ENCODE data around the gene HOMER3. TPM values are rescaled to one million over a fixed set of nuclear protein-coding genes. Genes with fewer than 3 reads are reported as not detected.

The HOMER3 gene
- total RNA-seq, 1 donor from 2014 or later: 2.3 TPM

DNA sequence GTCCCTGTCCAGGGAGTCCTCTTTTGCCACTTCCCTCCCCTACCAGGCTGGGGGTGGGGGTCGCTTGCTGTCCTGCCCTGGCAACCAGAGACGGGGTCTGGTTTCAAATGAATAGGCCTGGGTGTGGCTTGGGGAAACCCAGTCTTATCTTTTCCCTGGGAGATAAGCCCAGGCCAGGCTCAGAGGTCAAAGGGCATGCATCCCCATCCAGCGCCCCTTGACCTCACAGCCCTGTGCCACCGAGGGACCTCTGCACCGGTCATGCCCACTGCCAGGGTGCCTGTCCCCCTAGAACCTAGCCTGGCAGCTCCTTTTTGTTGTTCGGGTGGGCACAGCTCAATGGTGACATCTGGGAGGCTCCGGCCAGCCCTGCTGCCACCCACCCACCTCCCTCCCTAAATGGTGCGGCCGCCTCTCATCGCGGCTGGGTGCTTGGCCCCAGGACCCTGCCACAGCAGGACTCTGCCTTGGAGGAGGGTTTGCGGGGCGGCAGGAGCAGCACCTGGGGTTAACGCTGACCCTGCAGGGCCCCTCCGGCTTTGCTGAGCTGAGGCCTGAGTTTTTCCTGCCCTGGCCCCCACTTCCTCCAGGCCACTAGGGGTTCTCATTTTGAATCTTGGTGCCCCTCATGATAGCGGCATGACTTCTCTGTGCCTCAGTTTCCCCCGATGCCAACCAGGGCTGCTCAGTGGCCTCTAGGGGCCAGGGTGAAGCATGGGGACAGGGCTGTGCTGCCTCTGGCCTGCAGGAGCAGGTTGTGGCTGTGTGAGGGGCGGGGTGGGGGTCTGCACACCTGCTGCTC, 42.2 kb downstream of the HOMER3 start:
- H3K4me3 Mint-ChIP-seq: no peak overlapping the region
- intact Hi-C loops (cut with micrococcal nuclease): no loop called here
- ATAC-seq (ENCODE audit: low read depth): no peak
- no peak overlapping the region for H3K27ac Mint-ChIP-seq
- H3K4me1 Mint-ChIP-seq: peaks cover 18% of the 10 kb centered on the region
- CTCF ChIA-PET: no interaction called here
- TF ChIP-seq, protein P1, sequence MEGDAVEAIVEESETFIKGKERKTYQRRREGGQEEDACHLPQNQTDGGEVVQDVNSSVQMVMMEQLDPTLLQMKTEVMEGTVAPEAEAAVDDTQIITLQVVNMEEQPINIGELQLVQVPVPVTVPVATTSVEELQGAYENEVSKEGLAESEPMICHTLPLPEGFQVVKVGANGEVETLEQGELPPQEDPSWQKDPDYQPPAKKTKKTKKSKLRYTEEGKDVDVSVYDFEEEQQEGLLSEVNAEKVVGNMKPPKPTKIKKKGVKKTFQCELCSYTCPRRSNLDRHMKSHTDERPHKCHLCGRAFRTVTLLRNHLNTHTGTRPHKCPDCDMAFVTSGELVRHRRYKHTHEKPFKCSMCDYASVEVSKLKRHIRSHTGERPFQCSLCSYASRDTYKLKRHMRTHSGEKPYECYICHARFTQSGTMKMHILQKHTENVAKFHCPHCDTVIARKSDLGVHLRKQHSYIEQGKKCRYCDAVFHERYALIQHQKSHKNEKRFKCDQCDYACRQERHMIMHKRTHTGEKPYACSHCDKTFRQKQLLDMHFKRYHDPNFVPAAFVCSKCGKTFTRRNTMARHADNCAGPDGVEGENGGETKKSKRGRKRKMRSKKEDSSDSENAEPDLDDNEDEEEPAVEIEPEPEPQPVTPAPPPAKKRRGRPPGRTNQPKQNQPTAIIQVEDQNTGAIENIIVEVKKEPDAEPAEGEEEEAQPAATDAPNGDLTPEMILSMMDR (IDR thresholded peaks at IDR 0.05): no peak
- DNase-seq: no peak
- H3K36me3 Mint-ChIP-seq (ENCODE audit: low read depth): peaks cover 28% of the 10 kb centered on the region
- peaks cover 14% of the 10 kb centered on the region for H3K27me3 Mint-ChIP-seq
- no peaks in the 10 kb centered on the region for H3K9me3 Mint-ChIP-seq
- POLR2A ChIA-PET: interaction anchor here (0.7 kb wide), 1 partner anchor 195 kb away, joined by 8 read pairs; no protein-coding TSS in a partner anchor

DNA sequence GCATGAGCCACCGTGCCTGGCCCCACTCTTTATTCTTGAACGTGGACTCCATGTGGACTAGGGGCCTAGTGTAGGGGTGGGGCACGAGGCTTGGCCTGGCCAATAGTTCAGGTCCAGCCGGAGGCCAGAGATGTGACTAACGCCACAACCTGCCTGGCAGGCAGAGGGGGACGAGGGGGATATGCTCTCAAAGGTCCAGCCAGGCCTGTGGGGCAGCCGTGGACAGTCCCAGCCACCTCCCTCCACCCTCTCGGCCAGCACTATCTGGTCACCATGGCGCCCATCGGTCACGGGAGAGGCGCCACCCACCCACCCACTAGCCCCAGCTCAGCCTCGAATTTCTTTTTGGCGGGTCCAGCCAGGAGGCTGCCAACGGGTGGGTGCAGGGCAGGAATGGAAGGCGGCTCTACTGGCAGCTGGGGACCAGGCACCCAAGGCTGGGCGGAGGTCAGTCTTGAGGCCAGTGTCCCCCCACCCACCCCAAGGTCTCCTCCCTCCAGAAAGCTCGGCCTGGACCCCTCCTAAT, 42.9 kb downstream of the HOMER3 start:
- peaks cover 18% of the 10 kb centered on the region for H3K4me1 Mint-ChIP-seq
- DNase-seq: no peak
- H3K4me3 Mint-ChIP-seq: no peak overlapping the region
- no peak overlapping the region for H3K27ac Mint-ChIP-seq
- TF ChIP-seq, protein P1 (IDR thresholded peaks at IDR 0.05): no peak
- H3K27me3 Mint-ChIP-seq: peaks cover 18% of the 10 kb centered on the region
- H3K36me3 Mint-ChIP-seq (ENCODE audit: low read depth): peaks cover 28% of the 10 kb centered on the region
- intact Hi-C loops (cut with micrococcal nuclease): no loop called here
- ChIA-PET CTCF (no interaction called here), POLR2A (interaction anchor here (0.7 kb wide), 1 partner anchor 194 kb away, joined by 8 read pairs; no protein-coding TSS in a partner anchor)
- no peak for ATAC-seq (ENCODE audit: low read depth)
- H3K9me3 Mint-ChIP-seq: no peaks in the 10 kb centered on the region

GRCh38 chr19:18897094-18898029, 43.7 kb downstream of the HOMER3 start:
- POLR2A ChIA-PET: no interaction called here
- Mint-ChIP-seq H3K27ac (peak overlapping the region; percentile 4), H3K27me3 (peaks cover 20% of the 10 kb centered on the region), H3K4me1 (peaks cover 18% of the 10 kb centered on the region), H3K36me3 (ENCODE audit: low read depth) (peaks cover 26% of the 10 kb centered on the region), H3K9me3 (no peaks in the 10 kb centered on the region), H3K4me3 (peak overlapping the region; percentile 2)
- no peak for ATAC-seq (ENCODE audit: low read depth)
- TF ChIP-seq, protein P1 (IDR thresholded peaks at IDR 0.05): no peak
- CTCF ChIA-PET: no interaction called here
- no peak for DNase-seq
- intact Hi-C loops (cut with micrococcal nuclease): no loop called here

DNA sequence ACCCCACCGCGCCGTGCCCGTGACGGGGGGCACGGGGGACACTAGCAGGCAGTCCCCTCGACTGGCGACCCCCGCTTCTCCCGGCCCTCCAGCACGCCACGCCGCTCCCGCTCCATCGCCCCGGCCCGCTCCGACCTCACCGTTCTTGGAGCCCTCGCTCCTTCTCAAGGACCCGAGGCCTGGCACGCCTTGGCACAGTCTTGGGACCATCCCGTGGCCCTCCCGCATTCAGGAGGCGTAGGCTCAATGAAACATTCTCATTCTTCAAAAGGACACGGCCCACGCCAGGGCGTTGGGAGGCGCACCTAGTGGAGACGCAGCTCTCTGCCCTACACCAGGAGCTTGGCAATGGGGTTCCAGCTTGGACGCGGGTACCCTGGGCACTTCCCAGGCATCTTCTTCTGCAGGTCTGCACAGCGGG, 44.6 kb downstream of the HOMER3 start:
- DNase-seq: no peak
- no peak overlapping the region for H3K27ac Mint-ChIP-seq
- H3K36me3 Mint-ChIP-seq (ENCODE audit: low read depth): peaks cover 23% of the 10 kb centered on the region
- H3K4me1 Mint-ChIP-seq: peaks cover 18% of the 10 kb centered on the region
- no peak for ATAC-seq (ENCODE audit: low read depth)
- H3K9me3 Mint-ChIP-seq: no peaks in the 10 kb centered on the region
- peaks cover 20% of the 10 kb centered on the region for H3K27me3 Mint-ChIP-seq
- intact Hi-C loops (cut with micrococcal nuclease): no loop called here
- H3K4me3 Mint-ChIP-seq: peak overlapping the region; percentile 79
- ChIA-PET POLR2A (no interaction called here), CTCF (no interaction called here)
- TF ChIP-seq, protein P1 (IDR thresholded peaks at IDR 0.05): no peak

Measured in activated B cell treated with CpG ODN at 0.5 μM for 24 hours (primary cell).